ENCODE data around the gene SNN. TPM values are rescaled to one million over a fixed set of nuclear protein-coding genes. Genes with fewer than 3 reads are reported as not detected.

The SNN gene
- total RNA-seq, 1 experiment from 2014 or later, result 65.2 TPM

DNA sequence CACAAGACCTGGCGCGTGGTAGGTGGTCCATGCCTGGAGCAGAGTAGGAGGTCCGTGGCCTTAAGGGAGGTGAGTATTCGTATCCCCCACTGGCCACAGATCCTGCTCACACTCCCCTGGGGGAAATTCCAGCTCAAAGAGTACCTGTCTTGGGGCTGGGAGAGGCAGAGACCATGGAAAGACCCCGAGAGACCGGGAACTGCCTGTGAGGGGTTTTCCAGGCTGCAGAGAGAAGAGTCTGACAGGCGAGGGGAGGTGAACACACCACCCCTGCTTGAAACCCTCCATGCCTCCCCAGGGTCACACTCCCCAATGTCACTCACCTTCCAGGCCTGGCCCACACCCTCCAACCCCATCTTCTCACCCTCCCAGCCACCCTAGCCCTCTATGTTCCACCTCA lies 12.6 kb upstream of the SNN start:
- H3K9me3 Mint-ChIP-seq, result no peaks in the 10 kb centered on the region
- DNase-seq (ENCODE audit: low spot score), result no peak
- TF ChIP-seq CBFB (CRISPR knock-in tag; IDR thresholded peaks at IDR 0.05; ENCODE audit: low read depth), result no peak
- TF ChIP-seq MXD4 (CRISPR knock-in tag; IDR thresholded peaks at IDR 0.05; ENCODE audit: borderline replicate concordance), result no peak
- no peak for TF ChIP-seq JUN (CRISPR knock-in tag; IDR thresholded peaks at IDR 0.05)
- TF ChIP-seq ZNF138 (CRISPR knock-in tag; conservative IDR thresholded peaks at IDR 0.05), result no peak
- TF ChIP-seq, protein P1, sequence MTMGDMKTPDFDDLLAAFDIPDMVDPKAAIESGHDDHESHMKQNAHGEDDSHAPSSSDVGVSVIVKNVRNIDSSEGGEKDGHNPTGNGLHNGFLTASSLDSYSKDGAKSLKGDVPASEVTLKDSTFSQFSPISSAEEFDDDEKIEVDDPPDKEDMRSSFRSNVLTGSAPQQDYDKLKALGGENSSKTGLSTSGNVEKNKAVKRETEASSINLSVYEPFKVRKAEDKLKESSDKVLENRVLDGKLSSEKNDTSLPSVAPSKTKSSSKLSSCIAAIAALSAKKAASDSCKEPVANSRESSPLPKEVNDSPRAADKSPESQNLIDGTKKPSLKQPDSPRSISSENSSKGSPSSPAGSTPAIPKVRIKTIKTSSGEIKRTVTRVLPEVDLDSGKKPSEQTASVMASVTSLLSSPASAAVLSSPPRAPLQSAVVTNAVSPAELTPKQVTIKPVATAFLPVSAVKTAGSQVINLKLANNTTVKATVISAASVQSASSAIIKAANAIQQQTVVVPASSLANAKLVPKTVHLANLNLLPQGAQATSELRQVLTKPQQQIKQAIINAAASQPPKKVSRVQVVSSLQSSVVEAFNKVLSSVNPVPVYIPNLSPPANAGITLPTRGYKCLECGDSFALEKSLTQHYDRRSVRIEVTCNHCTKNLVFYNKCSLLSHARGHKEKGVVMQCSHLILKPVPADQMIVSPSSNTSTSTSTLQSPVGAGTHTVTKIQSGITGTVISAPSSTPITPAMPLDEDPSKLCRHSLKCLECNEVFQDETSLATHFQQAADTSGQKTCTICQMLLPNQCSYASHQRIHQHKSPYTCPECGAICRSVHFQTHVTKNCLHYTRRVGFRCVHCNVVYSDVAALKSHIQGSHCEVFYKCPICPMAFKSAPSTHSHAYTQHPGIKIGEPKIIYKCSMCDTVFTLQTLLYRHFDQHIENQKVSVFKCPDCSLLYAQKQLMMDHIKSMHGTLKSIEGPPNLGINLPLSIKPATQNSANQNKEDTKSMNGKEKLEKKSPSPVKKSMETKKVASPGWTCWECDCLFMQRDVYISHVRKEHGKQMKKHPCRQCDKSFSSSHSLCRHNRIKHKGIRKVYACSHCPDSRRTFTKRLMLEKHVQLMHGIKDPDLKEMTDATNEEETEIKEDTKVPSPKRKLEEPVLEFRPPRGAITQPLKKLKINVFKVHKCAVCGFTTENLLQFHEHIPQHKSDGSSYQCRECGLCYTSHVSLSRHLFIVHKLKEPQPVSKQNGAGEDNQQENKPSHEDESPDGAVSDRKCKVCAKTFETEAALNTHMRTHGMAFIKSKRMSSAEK (CRISPR knock-in tag; IDR thresholded peaks at IDR 0.05; ENCODE audit: borderline replicate concordance), result no peak
- CTCF ChIA-PET, result interaction anchor here (1.0 to 1.1 kb wide), 2 partner anchors 12 to 412 kb away, joined by 3 read pairs; no protein-coding TSS in a partner anchor
- H3K4me1 Mint-ChIP-seq, result peaks cover 7% of the 10 kb centered on the region
- no peak overlapping the region for H3K27ac Mint-ChIP-seq
- H3K27me3 Mint-ChIP-seq (ENCODE audit: low read depth), result no peaks in the 10 kb centered on the region
- no peak overlapping the region for H3K4me3 Mint-ChIP-seq
- no peaks in the 10 kb centered on the region for H3K36me3 Mint-ChIP-seq
- POLR2A ChIA-PET, result no interaction called here
- ATAC-seq, result no peak

DNA sequence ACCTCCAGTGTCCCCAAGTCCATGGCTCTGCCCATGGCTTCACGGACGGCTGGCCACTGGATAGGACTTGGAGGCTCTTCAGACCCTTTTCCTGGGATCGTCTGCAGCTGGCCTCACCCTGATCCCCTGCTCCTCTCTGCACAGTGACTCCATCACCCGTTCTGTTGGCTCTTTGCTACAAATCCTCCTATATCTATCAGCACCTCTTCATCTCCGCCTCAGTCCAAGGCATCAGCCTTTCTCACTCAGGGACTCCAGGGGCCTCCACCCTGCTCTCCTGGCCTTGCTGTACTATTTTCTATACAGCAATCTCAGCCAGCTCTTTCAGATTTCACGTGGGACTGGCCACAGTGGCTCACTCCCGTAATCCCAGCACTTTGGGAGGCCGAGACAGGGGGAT lies 10.7 kb upstream of the SNN start:
- ATAC-seq (no peak), DNase-seq (ENCODE audit: low spot score) (no peak)
- TF ChIP-seq PRRX2 (CRISPR knock-in tag; IDR thresholded peaks at IDR 0.05), result no peak
- TF ChIP-seq ATF1 (CRISPR knock-in tag; IDR thresholded peaks at IDR 0.05), result no peak
- TF ChIP-seq TP53 (CRISPR knock-in tag; IDR thresholded peaks at IDR 0.05), result no peak
- TF ChIP-seq ARID4B (CRISPR knock-in tag; IDR thresholded peaks at IDR 0.05; ENCODE audit: borderline replicate concordance), result no peak
- TF ChIP-seq ZNF423 (CRISPR knock-in tag; IDR thresholded peaks at IDR 0.05), result no peak
- no peak for TF ChIP-seq SMAD3 (CRISPR knock-in tag; IDR thresholded peaks at IDR 0.05; ENCODE audit: borderline replicate concordance)
- TF ChIP-seq HMGXB4 (CRISPR knock-in tag; IDR thresholded peaks at IDR 0.05), result no peak
- no peak for TF ChIP-seq ZNF232 (CRISPR knock-in tag; IDR thresholded peaks at IDR 0.05)
- no peak for TF ChIP-seq KAT7 (CRISPR knock-in tag; IDR thresholded peaks at IDR 0.05; ENCODE audit: borderline replicate concordance)
- Mint-ChIP-seq H3K4me3 (no peak overlapping the region), H3K9me3 (no peaks in the 10 kb centered on the region), H3K4me1 (peaks cover 7% of the 10 kb centered on the region), H3K36me3 (no peaks in the 10 kb centered on the region), H3K27ac (no peak overlapping the region), H3K27me3 (ENCODE audit: low read depth) (no peaks in the 10 kb centered on the region)
- CTCF ChIA-PET, result interaction anchor here (1.0 kb wide), 1 partner anchor 261 kb away, joined by 3 read pairs; no protein-coding TSS in a partner anchor
- POLR2A ChIA-PET, result no interaction called here
